H9 (cell line): ENCODE data around the gene TENT5C. TPM values are rescaled to one million over a fixed set of nuclear protein-coding genes. Genes with fewer than 3 reads are reported as not detected.

Experiments used
- DNase-seq: peaks from one replicate; pipeline ENCODE4 v3.0.0-alpha.2; 2017
- H2AFZ ChIP-seq: one replicate; pipeline ENCODE4 v1.6.1; 2013; ENCODE audit warnings: mild to moderate bottlenecking, low read length, control low read depth, moderate library complexity
- H2AK5ac ChIP-seq: 2 replicates; pipeline ENCODE4 v1.6.1; 2013; ENCODE audit warnings: low read length, control low read depth, mixed read lengths; ENCODE audit not compliant: insufficient read length
- H2BK120ac ChIP-seq: one replicate; pipeline ENCODE4 v1.6.1; 2013; ENCODE audit warnings: low read depth, mild to moderate bottlenecking, low read length, control low read depth, inconsistent platforms; ENCODE audit not compliant: poor library complexity, severe bottlenecking
- H2BK12ac ChIP-seq: 2 replicates; pipeline ENCODE4 v1.6.1; 2013; ENCODE audit warnings: low read length, control low read depth, mixed read lengths, low read depth; ENCODE audit not compliant: insufficient read length
- H2BK15ac ChIP-seq: 2 replicates; pipeline ENCODE4 v1.6.1; 2013; ENCODE audit warnings: low read depth, low read length, control low read depth
- H2BK20ac ChIP-seq: one replicate; pipeline ENCODE4 v1.6.1; 2013; ENCODE audit warnings: low read depth, mild to moderate bottlenecking, low read length, control low read depth, inconsistent platforms; ENCODE audit not compliant: poor library complexity, severe bottlenecking
- H2BK5ac ChIP-seq: 2 replicates; pipeline ENCODE4 v1.6.1; 2013; ENCODE audit warnings: low read length, control low read depth, mixed read lengths; ENCODE audit not compliant: insufficient read length
- H3K14ac ChIP-seq: 2 replicates; pipeline ENCODE4 v1.6.1; 2013; ENCODE audit warnings: low read length, control low read depth; ENCODE audit not compliant: insufficient read depth
- H3K18ac ChIP-seq: 2 replicates; pipeline ENCODE4 v1.6.1; 2013; ENCODE audit warnings: low read depth, mild to moderate bottlenecking, mixed read lengths, low read length, control low read depth; ENCODE audit not compliant: insufficient read length
- H3K23ac ChIP-seq: 2 replicates; pipeline ENCODE4 v1.6.1; 2013; ENCODE audit warnings: low read length, control low read depth, mixed read lengths, low read depth; ENCODE audit not compliant: insufficient read length
- H3K23me2 ChIP-seq: 2 replicates; pipeline ENCODE4 v1.6.1; 2013; ENCODE audit warnings: low read depth, mild to moderate bottlenecking, mixed read lengths, low read length, control low read depth; ENCODE audit not compliant: insufficient read length, poor library complexity, severe bottlenecking
- H3K27ac ChIP-seq: 2 replicates; pipeline ENCODE4 v1.5.1; 2013; ENCODE audit warnings: low read length, control low read depth, mixed read lengths, low read depth; ENCODE audit not compliant: insufficient read length
- H3K27me3 ChIP-seq: 2 replicates; pipeline ENCODE4 v1.6.1; 2013; ENCODE audit warnings: low read length, control low read depth, inconsistent platforms; ENCODE audit not compliant: insufficient read depth
- H3K4ac ChIP-seq: 2 replicates; pipeline ENCODE4 v1.6.1; 2013; ENCODE audit warnings: low read depth, mild to moderate bottlenecking, control low read depth, inconsistent platforms, low read length, moderate library complexity
- H3K4me1 ChIP-seq: 2 replicates; pipeline ENCODE4 v1.6.1; 2013; ENCODE audit warnings: low read length, control low read depth, inconsistent platforms; ENCODE audit not compliant: insufficient read depth
- H3K4me2 ChIP-seq: 2 replicates; pipeline ENCODE4 v1.6.1; 2013; ENCODE audit warnings: low read length, control low read depth, mixed read lengths; ENCODE audit not compliant: insufficient read length, insufficient read depth
- H3K56ac ChIP-seq: 2 replicates; pipeline ENCODE4 v1.6.1; 2013; ENCODE audit warnings: low read depth, mild to moderate bottlenecking, mixed read lengths, low read length, control low read depth; ENCODE audit not compliant: insufficient read length
- H3K79me1 ChIP-seq: 2 replicates; pipeline ENCODE4 v1.6.1; 2013; ENCODE audit warnings: low read depth, mild to moderate bottlenecking, moderate library complexity, low read length, control low read depth, inconsistent platforms; ENCODE audit not compliant: insufficient read depth, poor library complexity, severe bottlenecking
- H3K79me2 ChIP-seq: 2 replicates; pipeline ENCODE4 v1.6.1; 2013; ENCODE audit warnings: low read length, control low read depth, inconsistent platforms; ENCODE audit not compliant: insufficient read depth
- H3K9ac ChIP-seq: 2 replicates; pipeline ENCODE4 v1.6.1; 2013; ENCODE audit warnings: low read length, control low read depth, mixed read lengths; ENCODE audit not compliant: insufficient read length; ENCODE audit errors: extremely low read depth
- H3K9me3 ChIP-seq: one replicate; pipeline ENCODE4 v1.6.1; 2013; ENCODE audit warnings: low read depth, low read length, inconsistent platforms; ENCODE audit not compliant: control insufficient read depth
- H3T11ph ChIP-seq: one replicate; pipeline ENCODE4 v1.6.1; 2013; ENCODE audit warnings: mild to moderate bottlenecking, low read length, control low read depth, inconsistent platforms
- H4K20me1 ChIP-seq: one replicate; pipeline ENCODE4 v1.6.1; 2013; ENCODE audit not compliant: control insufficient read depth, insufficient read length, insufficient read depth
- H4K5ac ChIP-seq: 2 replicates; pipeline ENCODE4 v1.6.1; 2013; ENCODE audit warnings: low read depth, mild to moderate bottlenecking, mixed read lengths, low read length, control low read depth; ENCODE audit not compliant: insufficient read length
- H4K8ac ChIP-seq: replicated peaks from 2 replicates; pipeline ENCODE4 v1.6.1; 2013; ENCODE audit warnings: low read length, control low read depth, mixed read lengths, low read depth; ENCODE audit not compliant: insufficient read length
- H4K91ac ChIP-seq: 2 replicates; pipeline ENCODE4 v1.6.1; 2013; ENCODE audit warnings: low read depth, mild to moderate bottlenecking, moderate library complexity, mixed read lengths, low read length, control low read depth; ENCODE audit not compliant: insufficient read length
- H3K27ac Mint-ChIP-seq, 3 experiments: 2 replicates in 2 of 3; 3 replicates in 1 of 3; pipeline ENCODE4 v1.8.0; 2020 to 2021; ENCODE audit warnings: mixed read lengths in 3 of 3, mild to moderate bottlenecking in 1 of 3, moderate library complexity in 1 of 3
- H3K27me3 Mint-ChIP-seq: 2 replicates; pipeline ENCODE4 v1.8.0; 2021; ENCODE audit warnings: low read depth, mild to moderate bottlenecking, moderate library complexity, mixed read lengths
- H3K36me3 Mint-ChIP-seq, 3 experiments: 2 replicates in 2 of 3; 3 replicates in 1 of 3; pipeline ENCODE4 v1.8.0; 2020 to 2021; ENCODE audit warnings: low read depth in 3 of 3, mixed read lengths in 3 of 3; ENCODE audit not compliant: insufficient read depth in 1 of 3
- H3K4me1 Mint-ChIP-seq, 2 experiments: 2 replicates each; pipeline ENCODE4 v1.8.0; 2020; ENCODE audit warnings: mixed read lengths in 2 of 2
- H3K4me3 Mint-ChIP-seq, 2 experiments: 2 replicates in 1 of 2; 3 replicates in 1 of 2; pipeline ENCODE4 v1.8.0; 2020 to 2021; ENCODE audit warnings: mild to moderate bottlenecking in 2 of 2, mixed read lengths in 2 of 2, moderate library complexity in 1 of 2
- H3K9me3 Mint-ChIP-seq, 2 experiments: 2 replicates in 1 of 2; 3 replicates in 1 of 2; pipeline ENCODE4 v1.8.0; 2020; ENCODE audit warnings: mild to moderate bottlenecking in 2 of 2, mixed read lengths in 2 of 2, moderate library complexity in 1 of 2
- CTCF ChIP-seq: fragments of 200-600 bp; sonication (generic); conservative IDR thresholded peaks from 3 replicates; pipeline ENCODE4 v1.8.0; 2021; ENCODE audit warnings: antibody characterized with exemption, mild to moderate bottlenecking
- WGBS: extraction: QIAGEN DNeasy Blood & Tissue Kit; methylation state at CpG from one replicate; pipeline ENCODE4 v1.1.7; 2013; ENCODE audit warnings: missing lambda C conversion rate, low lambda C conversion rate, mixed read lengths; ENCODE audit not compliant: insufficient read length; ENCODE audit errors: extremely low coverage; 5-methylcytosine and 5-hydroxymethylcytosine counted together
- total RNA-seq: library from RNA; stranded (reverse); gene quantifications from 2 replicates; pipeline ENCODE4 v1.2.1, GENCODE V29; 2021

Gene TENT5C
- total RNA-seq, 1 experiment from 2014 or later = 0.37 TPM

GRCh38 chr1:117645343-117645742 lies 39.5 kb downstream of the TENT5C start:
- Histone ChIP-seq H3K4ac (no peak overlapping the region), H3K18ac (no peak overlapping the region), H3K4me2 (no peak overlapping the region), H4K91ac (no peak overlapping the region), H3K27ac (no peak overlapping the region), H2AFZ (no peak overlapping the region), H3K9me3 (no peaks in the 10 kb centered on the region), H3K14ac (no peak overlapping the region), H3K56ac (no peak overlapping the region), H3K79me2 (no peaks in the 10 kb centered on the region), H2BK5ac (no peak overlapping the region), H2BK15ac (no peak overlapping the region), H3T11ph (no peak overlapping the region), H3K79me1 (no peaks in the 10 kb centered on the region), H2BK20ac (no peak overlapping the region), H3K9ac (no peak overlapping the region), H2BK120ac (no peak overlapping the region), H4K8ac (no peak overlapping the region), H4K5ac (no peak overlapping the region), H2BK12ac (no peak overlapping the region), H4K20me1 (no peaks in the 10 kb centered on the region), H3K23ac (no peak overlapping the region), H3K4me1 (0 out of 2 replicates have a peak, but pooled peaks cover 3% of the 10 kb centered on the region), H2AK5ac (no peak overlapping the region), H3K23me2 (no peaks in the 10 kb centered on the region), H3K27me3 (no peaks in the 10 kb centered on the region)
- no peaks in the 10 kb centered on the region; the same call in 1 of the 2 replicates for H3K27me3 Mint-ChIP-seq
- no peak for DNase-seq
- H3K9me3 Mint-ChIP-seq = no peaks in the 10 kb centered on the region
- no CpG with 5 or more reads among the region's 4 CpGs for WGBS
- peaks cover 7 to 8% of the 10 kb centered on the region in 2 experiments for H3K4me1 Mint-ChIP-seq
- no peak overlapping the region; a peak in 1 of 5 replicates for H3K4me3 Mint-ChIP-seq
- H3K36me3 Mint-ChIP-seq = no peaks in the 10 kb centered on the region
- no peak overlapping the region for H3K27ac Mint-ChIP-seq
- no peak for TF ChIP-seq CTCF
